MM.1S (cell line): ENCODE results near the gene CDK6.

Source experiments
- DNase-seq: peaks from one replicate; pipeline ENCODE4 v3.0.0-alpha.2; 2015
- H2AFZ ChIP-seq: fragments of 300-600 bp; sonication (generic); 2 replicates; pipeline ENCODE4 v1.6.0; 2016; ENCODE audit warnings: antibody characterized with exemption, low read length
- H3F3A ChIP-seq: fragments of 300-600 bp; sonication (generic); 2 replicates; pipeline ENCODE4 v1.6.1; 2016; ENCODE audit warnings: mild to moderate bottlenecking, antibody characterized with exemption, low read length, moderate library complexity, mixed read lengths; ENCODE audit not compliant: insufficient read depth
- H3K27ac ChIP-seq: fragments of 300-600 bp; sonication (generic); 2 replicates; pipeline ENCODE4 v1.5.1; 2016; ENCODE audit warnings: mild to moderate bottlenecking, low read length
- H3K27me3 ChIP-seq: fragments of 300-600 bp; sonication (generic); replicated peaks from 2 replicates; pipeline ENCODE4 v1.6.0; 2016; ENCODE audit warnings: low read length; ENCODE audit not compliant: insufficient read depth
- H3K36me3 ChIP-seq: fragments of 300-600 bp; sonication (generic); replicated peaks from 2 replicates; pipeline ENCODE4 v1.6.1; 2016; ENCODE audit warnings: mild to moderate bottlenecking, low read length, mixed read lengths; ENCODE audit not compliant: insufficient read depth
- H3K4me1 ChIP-seq: fragments of 300-600 bp; sonication (generic); 2 replicates; pipeline ENCODE4 v1.6.1; 2016; ENCODE audit warnings: low read length, mixed read lengths
- H3K4me2 ChIP-seq: fragments of 300-600 bp; sonication (generic); 2 replicates; pipeline ENCODE4 v1.6.0; 2016; ENCODE audit warnings: low read depth, low read length
- H3K4me3 ChIP-seq: fragments of 300-600 bp; sonication (generic); 2 replicates; pipeline ENCODE4 v1.5.1; 2016; ENCODE audit warnings: low read length, mixed read lengths
- H3K79me2 ChIP-seq: fragments of 300-600 bp; sonication (generic); 2 replicates; pipeline ENCODE4 v1.6.1; 2016; ENCODE audit warnings: mixed run types, low read length, mixed read lengths
- H3K9ac ChIP-seq: fragments of 300-600 bp; sonication (generic); 2 replicates; pipeline ENCODE4 v1.6.1; 2016; ENCODE audit warnings: low read length, mixed read lengths
- H3K9me2 ChIP-seq: fragments of 300-600 bp; sonication (generic); replicated peaks from 2 replicates; pipeline ENCODE4 v1.6.1; 2016; ENCODE audit warnings: mild to moderate bottlenecking, low read length, mixed read lengths; ENCODE audit not compliant: insufficient read depth
- H3K9me3 ChIP-seq: fragments of 300-600 bp; sonication (generic); replicated peaks from 2 replicates; pipeline ENCODE4 v1.6.1; 2016; ENCODE audit warnings: mild to moderate bottlenecking, low read length, mixed read lengths; ENCODE audit not compliant: insufficient read depth
- H4K20me1 ChIP-seq: fragments of 300-600 bp; sonication (generic); 2 replicates; pipeline ENCODE4 v1.6.1; 2016; ENCODE audit warnings: mild to moderate bottlenecking, low read length, moderate library complexity, mixed read lengths; ENCODE audit not compliant: insufficient read depth
- CTCF ChIP-seq: fragments of 300-600 bp; sonication (generic); IDR thresholded peaks from 2 replicates; pipeline ENCODE4 v1.5.1; 2016; ENCODE audit warnings: antibody characterized with exemption, low read length, mixed read lengths
- EZH2 ChIP-seq: fragments of 300-600 bp; sonication (generic); optimal IDR thresholded peaks from 2 replicates; pipeline ENCODE3; 2017; ENCODE audit warnings: low read depth, mild to moderate bottlenecking, antibody characterized with exemption, low read length, mixed read lengths
- EZH2phosphoT487 ChIP-seq: fragments of 300-600 bp; sonication (generic); IDR thresholded peaks from 2 replicates; pipeline ENCODE4 v1.6.1; 2018; ENCODE audit warnings: antibody characterized with exemption, low read length

Gene CDK6

GRCh38 chr7:92696584-92696983 is 139.8 kb downstream of the CDK6 start:
- Histone ChIP-seq H3K27me3 (no peaks in the 10 kb centered on the region), H3K9me3 (no peaks in the 10 kb centered on the region), H4K20me1 (no peaks in the 10 kb centered on the region), H3K79me2 (peaks cover 72% of the 10 kb centered on the region), H2AFZ (no peak overlapping the region), H3K9me2 (no peaks in the 10 kb centered on the region), H3F3A (no peaks in the 10 kb centered on the region), H3K27ac (no peak overlapping the region), H3K4me2 (no peak overlapping the region), H3K4me3 (no peak overlapping the region), H3K9ac (no peak overlapping the region), H3K36me3 (no peaks in the 10 kb centered on the region), H3K4me1 (no peaks in the 10 kb centered on the region)
- TF ChIP-seq EZH2 (no peak), EZH2phosphoT487 (no peak), CTCF (no peak)
- DNase-seq: no peak

GRCh38 chr7:92695308-92696261 is 140.8 kb downstream of the CDK6 start:
- no peak for DNase-seq
- peaks cover 9% of the 10 kb centered on the region; the same call in 1 of the 2 replicates for H3K4me1 ChIP-seq
- peaks cover 76% of the 10 kb centered on the region for H3K79me2 ChIP-seq
- no peak overlapping the region for H3K27ac ChIP-seq
- H3K27me3 ChIP-seq: no peaks in the 10 kb centered on the region
- no peak overlapping the region for H2AFZ ChIP-seq
- no peaks in the 10 kb centered on the region for H3K36me3 ChIP-seq
- H3K9ac ChIP-seq: no peak overlapping the region
- no peak overlapping the region for H3K4me3 ChIP-seq
- no peaks in the 10 kb centered on the region for H4K20me1 ChIP-seq
- H3F3A ChIP-seq: no peaks in the 10 kb centered on the region
- TF ChIP-seq CTCF: no peak
- TF ChIP-seq EZH2phosphoT487: no peak
- no peak for TF ChIP-seq EZH2
- no peaks in the 10 kb centered on the region for H3K9me2 ChIP-seq
- H3K9me3 ChIP-seq: no peaks in the 10 kb centered on the region
- H3K4me2 ChIP-seq: no peak overlapping the region

DNA sequence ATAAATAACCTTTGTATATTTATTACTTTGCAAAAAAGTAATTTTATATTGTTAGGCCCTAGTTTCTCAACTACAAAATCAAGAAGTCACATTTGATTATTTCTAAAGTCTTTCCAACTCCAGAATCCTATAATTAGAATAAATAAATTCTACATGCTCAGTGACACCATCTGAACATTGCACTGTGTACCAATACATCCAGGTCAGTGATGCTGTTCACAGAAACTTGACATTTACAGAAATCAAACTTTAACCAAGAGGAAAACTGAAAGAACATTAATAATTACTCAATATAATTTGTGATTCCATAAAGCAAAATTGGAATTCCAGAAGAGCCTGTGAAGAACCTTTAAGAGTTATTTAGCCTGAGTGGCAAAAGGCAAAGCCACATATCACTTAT is 142.2 kb downstream of the CDK6 start:
- H2AFZ ChIP-seq: no peak overlapping the region
- H3K9ac ChIP-seq: no peak overlapping the region
- no peak for DNase-seq
- no peak for TF ChIP-seq EZH2
- TF ChIP-seq CTCF: no peak
- TF ChIP-seq EZH2phosphoT487: no peak
- no peaks in the 10 kb centered on the region for H3K27me3 ChIP-seq
- no peak overlapping the region for H3K4me3 ChIP-seq
- no peaks in the 10 kb centered on the region for H3K9me2 ChIP-seq
- no peaks in the 10 kb centered on the region for H3K9me3 ChIP-seq
- H3K79me2 ChIP-seq: peaks cover 71% of the 10 kb centered on the region
- no peaks in the 10 kb centered on the region for H4K20me1 ChIP-seq
- no peak overlapping the region for H3K27ac ChIP-seq
- H3F3A ChIP-seq: no peaks in the 10 kb centered on the region
- H3K4me2 ChIP-seq: no peak overlapping the region
- H3K36me3 ChIP-seq: no peaks in the 10 kb centered on the region
- H3K4me1 ChIP-seq: peaks cover 11% of the 10 kb centered on the region; the same call in 1 of the 2 replicates
